Umbilical cord (tissue), 2 donors: Measurements from ENCODE around the gene PSMD5. TPM values are rescaled to one million over a fixed set of nuclear protein-coding genes. Genes with fewer than 3 reads are reported as not detected.

Source experiments
- DNase-seq: peaks from one replicate; pipeline ENCODE4 v3.0.0-alpha.2; 2015; ENCODE audit warnings: low spot score
- total RNA-seq: library from RNA; depleted of rRNA; stranded (reverse); fragments of >200 nt; gene quantifications from one replicate; pipeline ENCODE4 v1.2.3, GENCODE V29; 2014; ENCODE audit warnings: low replicate concordance; ENCODE audit not compliant: insufficient read depth

PSMD5 gene
- 57.8 TPM for total RNA-seq

DNA sequence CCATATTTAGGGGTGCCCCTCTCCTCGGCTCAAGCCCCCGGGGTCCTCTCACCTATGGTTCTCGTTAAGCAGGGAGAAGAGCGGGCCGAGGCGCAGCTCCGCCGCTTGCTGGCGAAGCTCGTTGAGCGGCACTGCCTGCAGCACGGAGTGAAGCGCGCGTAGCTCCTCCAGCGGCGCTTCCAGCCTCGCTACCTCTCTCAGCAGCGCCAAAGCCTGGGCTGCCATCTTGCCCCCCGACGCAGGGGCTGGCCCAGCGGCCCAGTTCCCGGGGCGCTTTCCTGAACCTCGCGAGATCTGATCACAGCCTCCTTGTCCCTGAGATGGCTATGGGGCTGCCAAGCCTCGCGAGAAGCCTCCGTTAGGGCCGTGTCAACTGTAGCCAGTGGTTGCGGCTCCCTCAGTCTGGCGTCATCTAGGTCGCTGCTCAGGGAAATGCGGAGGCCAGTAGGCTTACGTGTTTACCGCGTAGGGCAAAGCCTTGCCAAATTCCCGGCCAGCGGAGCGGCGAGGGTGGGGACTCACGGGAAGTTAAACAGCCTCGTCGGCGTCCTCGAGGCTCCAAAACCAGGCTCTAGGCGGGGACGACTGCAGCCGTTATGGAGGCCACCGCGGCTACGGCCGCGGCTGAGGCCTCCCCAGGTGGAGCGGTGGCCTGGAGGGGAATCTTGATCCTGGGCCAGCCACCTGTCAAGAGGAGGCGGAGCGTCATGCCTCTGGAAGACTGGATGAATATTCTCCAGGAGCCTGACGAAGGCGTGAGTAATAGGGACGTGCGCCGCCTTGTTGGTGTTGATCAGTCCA lies at the start of gene PSMD5:
Gene PSMD5 (minus strand): TSS at position 238 of the 801 bp plus-strand sequence. CDS start 13 bp downstream, at position 225.
- peak; percentile 99 for DNase-seq

DNA sequence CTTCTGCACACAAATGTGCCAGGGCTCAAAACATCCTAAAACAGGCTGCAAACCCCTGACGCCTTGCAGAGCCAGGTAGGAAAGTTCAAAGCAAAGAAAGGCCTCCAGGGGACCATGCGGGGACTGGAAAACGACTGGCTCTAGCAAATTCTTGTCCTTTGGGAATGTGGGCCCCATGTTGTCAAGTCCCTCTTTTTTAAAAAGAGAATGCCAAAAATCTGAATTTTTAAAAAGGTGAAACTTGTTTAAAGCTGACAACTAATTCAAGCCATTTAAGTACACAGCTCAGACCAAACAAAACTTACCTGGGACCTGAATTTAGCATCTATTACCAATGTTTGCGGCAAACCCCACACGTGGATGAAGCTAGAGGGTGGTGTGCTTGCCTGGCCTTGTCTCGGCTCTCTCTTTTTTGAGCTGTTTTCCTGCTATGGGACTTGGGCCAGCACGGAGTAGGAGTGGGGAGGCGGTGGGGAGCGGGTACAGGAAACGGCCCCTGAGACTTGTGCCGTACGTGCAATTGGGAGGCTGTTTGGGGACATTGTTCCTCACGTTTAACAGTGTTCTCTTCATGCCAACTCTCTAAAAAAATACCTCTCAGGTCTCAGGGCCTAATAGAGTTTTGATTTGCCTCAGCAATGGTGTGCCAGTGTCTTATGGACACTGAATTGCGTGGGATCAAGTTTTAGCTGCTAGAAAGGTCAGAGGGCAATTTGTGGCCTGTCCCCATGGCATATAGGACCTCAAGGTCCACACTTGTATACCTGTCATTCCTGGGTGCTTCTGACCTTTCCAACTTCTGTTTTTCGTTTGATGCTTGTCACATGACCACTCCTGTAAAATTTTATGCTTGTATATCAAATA lies 49.4 kb upstream of the PSMD5 start:
- DNase-seq: peak; percentile 22

DNA sequence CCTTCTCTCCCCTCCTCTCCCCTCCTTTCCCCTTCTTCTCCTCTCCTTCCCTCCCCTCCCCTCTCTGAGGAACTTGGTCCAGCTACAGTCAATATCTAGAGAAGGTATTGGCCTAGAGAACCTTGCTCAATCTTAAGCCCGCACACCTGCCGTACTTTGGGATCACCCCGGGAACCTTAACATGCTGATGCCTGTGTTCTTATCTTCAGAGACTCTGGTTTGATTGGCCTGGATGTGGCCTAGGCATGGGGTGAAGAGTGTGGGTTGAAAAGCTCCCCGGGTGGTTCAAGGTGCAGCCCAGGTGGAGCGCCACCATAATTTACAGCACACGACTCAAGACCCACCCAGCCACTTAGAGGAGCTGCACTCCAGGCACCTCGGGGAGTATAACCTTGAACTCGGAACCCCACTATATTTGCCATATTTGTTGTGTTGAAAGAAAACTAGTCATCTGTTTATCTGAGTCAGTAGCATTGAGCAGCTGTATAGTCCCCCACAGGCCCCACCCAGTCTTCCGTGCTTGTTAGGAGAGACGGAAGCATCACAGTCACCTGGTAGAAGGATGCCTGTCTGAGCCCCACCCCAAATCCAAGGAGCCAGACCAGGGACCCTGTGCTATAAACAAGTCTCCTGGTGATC lies 48.6 kb upstream of the PSMD5 start:
- DNase-seq: no peak

DNA sequence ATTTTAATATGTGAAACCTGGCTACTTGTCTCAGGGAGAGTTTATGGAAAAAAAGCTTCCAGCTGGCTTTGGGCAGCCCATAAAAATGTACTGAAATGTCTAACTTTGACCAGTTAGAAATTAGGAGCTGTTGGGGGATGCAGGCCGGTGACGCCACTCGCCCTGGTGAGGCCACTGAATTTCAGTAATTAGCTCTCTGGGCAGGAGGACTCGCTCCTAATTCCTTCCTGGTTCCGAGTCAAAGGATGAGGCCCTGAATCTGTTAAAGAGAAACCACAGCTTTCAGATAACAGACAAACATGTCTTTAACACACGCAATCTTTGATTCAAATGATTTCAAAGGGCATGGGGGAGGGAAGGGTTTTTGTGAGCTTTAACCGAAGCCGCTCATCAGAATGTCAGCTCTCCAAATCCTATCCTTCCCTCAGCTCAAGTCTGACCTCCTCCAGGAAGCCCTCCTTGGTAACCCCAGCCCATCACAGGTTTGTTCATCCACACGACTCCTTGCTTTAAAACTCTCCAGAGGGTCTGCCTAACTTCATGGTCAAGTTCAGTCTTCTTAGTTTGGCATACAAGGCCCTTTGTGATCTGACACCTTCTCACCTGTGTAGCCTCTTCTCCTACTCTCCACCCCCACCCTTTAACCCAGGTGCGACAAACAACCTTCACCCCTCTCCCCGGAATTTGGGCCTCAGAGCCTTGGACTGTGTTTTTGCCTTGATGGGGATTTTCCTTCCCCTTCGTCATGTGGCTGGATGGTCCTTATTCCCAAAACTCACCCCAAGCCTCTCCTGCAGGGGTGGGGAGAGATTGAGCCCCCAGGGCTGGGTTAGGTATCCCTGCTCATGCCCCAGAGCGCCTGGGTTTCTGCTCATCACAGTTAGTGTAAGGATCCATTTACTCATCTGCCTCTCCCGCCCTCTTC lies 47.9 kb upstream of the PSMD5 start:
- peak; percentile 94 for DNase-seq

DNA sequence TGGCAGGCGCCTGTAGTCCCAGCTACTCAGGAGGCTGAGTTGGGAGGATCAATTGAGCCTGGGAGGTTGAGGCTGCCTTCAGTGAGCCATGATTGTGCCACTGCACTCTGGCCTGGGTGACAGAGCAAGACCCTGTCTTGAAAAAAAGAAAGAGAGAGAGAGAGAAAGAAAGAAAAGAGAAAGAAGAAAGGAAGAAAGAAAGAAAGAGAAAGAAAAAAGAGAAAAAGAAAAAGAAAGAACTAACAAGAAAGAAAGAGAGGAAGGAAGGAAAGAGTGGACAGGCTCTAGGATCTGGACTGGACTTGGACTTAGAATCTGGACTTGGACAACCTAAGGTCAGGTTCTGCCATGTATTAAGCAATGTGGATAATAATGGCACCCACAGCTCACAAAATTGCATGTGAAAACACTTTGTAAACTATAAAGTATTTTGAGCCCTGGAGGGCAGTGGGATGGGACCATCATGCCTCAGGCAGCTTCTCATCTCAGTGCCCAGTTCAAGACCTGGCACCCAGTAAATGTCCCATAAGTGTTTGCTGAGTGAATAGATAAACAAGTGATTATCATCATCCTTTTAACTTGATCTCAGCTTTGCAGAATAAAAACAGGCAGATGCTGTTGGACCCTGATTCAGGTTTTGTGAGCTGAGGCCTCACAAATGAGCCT lies 47.0 kb upstream of the PSMD5 start:
- DNase-seq: no peak

DNA sequence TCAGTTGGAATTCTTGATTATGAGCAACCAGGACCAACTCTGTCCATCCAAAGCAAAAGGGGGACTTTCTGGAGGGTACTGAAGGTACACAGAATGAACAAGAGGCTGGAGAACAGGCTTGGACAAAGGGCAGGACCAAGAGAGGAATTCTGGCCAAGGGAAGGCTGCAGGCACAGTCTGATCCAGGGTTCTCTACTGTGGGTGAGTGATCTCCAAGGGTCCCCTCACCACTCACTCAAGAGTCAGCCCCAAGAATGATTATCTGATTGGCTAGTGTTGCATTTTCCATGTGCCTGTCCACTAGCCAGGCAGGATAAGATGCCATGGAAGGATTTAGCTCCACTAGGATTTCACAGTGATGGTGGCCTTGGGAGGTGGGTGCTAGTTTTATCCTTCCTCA lies 45.9 kb upstream of the PSMD5 start:
- DNase-seq: no peak

DNA sequence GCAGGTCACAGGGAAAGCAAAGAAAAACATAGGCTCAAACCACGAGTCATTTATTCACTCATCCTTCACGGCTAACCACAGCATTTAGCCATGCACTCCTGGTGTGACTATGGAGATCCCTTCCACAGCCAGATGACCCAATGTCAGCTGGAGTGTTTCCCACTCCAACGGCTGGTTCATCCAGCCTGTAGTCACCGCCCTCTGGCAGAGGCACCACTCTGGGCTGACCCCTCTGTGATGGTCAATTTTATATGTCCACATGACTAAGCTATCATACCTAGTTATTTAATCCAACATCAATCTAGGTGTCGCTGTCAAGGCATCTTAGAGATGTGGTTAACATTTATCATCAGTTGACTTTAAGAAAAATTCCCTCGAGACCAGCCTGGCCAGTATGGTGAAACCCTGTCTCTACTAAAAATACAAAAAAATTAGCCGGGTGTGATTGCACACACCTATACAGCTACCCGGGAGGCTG lies 43.8 kb upstream of the PSMD5 start:
- DNase-seq: peak; percentile 62

DNA sequence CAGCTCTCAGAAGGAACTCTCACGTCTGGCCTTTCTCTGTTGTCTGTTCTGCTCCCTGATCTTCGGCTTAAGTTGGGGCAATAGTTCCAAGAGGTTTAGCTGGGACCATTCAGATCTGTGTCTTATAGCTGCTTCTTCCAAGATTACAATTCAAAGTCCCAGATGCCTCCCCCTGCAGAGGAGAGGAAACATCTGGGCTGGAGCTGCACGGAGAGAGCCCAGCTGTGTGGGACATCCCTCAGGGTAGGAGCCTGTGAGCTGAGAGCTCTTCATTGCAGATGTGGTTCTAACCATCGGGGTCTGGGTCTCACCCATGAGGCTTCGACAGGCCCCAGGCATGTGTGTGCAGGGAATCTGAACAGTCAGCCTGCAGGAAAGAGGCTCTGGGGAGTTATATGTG lies 43.2 kb upstream of the PSMD5 start:
- peak; percentile 99 for DNase-seq

DNA sequence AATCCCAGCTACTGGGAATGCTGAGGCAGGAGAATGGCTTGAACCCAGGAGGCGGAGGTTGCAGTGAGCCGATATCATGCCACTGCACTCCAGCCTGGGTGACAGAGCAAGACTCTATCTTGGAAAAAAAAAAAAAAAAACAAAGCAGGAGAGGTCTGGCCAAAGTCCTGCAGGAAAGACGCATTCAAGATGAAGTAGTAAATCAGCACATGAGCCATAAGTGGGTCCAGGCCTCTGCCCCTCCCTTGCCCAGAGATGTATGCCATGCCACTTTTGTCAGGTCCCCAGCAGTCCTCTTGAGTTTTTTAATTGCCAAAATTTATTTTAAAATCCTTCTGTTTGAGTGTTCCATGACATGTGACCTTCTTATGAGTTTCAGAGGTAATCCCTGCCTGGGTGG lies 42.7 kb upstream of the PSMD5 start:
- no peak for DNase-seq

DNA sequence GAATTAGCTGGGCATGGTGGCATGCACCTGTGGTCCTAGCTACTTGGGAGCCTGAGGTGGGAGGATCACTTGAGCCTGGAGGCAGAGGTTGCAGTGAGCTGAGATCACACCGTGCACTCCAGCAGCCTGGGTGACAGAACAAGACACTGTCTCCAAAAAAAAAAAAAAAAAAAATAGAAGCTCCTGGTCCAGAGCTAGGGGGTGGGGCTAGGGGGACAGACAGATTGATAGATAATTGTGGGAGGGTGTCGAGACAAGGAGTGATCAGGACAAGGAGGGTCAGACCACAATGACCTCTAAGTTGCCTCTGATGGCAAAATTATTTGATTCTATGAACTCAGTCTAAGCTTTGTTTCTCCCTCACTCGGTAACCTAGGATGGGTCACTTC lies 40.9 kb upstream of the PSMD5 start:
- no peak for DNase-seq

DNA sequence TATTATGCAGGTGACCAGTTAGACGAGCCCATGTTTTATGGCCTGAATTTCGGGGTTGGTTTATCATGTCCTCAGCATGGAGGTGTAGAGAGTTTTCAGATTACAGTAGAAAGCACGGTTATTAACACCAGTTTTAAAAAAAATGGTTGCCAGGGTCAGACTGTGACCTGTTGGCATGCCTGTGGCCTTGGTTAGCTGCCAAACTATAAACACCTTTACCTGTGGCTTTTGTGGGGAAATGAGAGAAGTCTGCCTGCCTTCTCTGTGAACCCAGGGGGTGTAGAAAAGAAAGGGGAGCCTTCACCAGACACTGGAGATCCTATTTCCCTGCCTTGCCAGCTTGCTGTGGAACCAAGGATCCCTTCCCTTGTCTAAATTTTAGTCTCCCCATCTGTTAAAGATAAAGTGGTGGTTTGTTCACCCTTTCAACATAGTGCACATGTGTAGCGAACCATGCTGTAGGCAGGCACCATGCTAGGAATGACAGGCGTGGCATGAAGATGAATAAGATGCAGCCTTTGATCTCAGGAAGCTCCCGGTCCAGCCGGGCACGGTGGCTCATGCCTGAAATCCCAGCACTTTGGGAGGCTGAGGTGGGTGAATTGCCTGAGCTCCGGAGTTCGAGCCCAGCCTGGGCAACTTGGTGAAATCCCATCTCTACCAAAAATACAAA lies 40.3 kb upstream of the PSMD5 start:
- no peak for DNase-seq

DNA sequence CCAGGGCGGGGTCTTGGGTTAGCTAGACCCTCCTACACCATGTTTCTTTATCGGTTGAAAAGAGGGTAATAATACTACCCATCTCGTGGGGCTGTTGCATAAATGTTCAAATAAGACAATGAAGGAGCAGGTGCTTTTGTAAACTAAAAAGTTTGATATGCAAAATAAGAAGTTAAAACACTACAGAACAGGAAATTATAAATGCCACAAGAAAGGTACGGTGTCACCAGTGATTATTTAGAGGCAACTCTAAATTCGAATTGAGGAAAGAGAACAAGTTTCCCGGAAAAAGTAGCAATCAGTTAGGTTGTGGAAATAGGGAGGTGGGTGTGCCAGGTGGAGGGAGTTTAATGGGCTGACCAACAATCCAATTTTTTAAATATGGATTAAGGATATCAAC lies 36.7 kb upstream of the PSMD5 start:
- no peak for DNase-seq

DNA sequence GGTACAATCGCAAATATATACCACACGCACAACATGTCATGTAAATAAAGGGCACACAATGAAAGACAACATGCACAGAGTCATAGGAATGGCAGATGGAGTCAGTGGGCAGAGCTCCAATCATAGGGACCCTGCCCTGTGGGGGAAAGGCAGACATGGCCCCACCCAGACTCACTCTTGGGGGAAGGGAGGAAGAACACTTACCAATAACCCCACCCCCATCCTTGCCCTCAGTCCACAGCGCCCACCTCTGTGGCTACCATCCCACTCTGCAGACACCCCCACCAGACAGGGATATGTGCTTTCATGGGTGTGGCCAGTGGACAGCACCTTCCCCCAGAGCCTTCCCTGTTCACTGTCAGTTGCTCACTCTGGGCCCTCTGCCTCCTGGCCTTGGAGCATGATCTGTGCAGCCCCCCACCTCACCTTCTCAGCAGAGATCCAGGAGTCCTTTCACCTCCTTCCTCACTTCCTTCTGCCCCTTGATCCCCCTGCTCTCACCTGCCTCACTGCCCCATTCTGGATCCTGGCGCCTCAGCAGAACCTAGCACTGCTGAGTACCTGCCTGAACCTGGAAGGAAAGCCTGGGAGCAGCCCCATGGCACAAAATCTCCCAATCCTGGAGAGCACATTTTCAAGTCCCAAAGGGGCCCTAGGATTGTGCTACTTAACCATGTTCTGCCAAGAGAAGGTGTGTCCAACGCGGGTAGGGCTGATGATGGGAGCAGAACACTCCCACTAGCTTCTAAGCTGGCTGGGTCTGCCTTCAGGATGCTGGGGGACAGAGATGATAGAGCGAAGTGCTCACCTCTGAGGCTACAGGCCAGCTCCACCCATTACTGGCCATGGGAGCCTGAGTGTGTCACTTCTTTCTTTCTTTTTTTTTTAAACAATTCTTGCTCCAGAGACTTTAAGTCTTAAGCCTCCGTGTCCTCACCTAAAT lies 35.7 kb upstream of the PSMD5 start:
- DNase-seq: no peak

DNA sequence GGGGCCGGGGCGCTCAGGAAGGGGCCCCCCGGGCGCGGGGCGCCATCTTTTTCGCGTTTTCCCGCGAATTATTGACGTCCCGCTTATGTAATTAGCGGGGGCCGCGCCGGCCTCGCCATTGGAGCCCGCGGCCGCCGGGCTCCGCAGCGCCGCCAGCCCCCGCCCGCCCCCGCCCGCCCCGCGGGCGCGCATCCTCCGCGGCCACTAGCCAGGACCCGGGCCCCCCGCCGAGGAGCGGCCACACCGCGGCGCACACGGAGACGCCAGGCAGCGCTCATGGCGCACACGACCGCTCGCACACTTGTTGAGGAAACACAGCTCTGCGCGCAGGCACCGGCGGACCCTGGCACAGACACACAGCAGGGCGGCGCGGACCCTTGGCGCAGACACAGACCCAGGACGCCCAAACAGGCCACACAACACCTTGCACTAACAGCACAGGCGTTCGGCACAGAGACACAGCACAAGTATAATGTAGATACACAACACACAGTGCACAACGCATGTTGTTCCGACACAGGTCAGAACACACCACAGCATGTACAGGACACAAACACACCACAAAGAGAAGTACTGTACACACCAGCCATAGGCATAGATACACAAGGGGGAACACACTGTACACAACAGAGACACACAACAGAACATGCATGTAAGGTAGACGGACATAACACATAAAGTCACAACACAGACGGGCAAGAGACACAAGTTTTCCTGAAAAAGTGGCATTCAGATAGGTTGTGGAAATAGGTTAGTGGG lies 34.7 kb upstream of the PSMD5 start:
- peak; percentile 58 for DNase-seq

DNA sequence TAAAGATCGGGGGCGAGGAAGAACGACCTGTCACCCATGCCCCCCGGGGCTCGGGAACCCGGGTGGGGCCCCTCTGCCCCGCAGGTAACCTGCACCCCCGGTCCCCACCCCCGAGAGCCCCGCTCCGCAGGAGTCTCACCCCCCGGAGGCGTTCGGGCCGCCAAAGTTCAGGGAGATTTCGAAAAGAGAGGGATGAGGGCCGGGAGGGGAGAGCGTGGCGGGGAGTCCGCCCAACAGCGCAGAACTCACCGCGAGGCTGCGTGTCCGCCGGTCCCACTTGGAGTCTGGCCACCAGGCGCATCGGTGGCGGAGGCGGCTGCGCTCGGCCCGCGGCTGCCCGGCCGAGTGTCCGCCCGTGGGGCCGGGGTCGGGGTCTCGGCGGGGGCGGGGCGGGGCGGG lies 34.1 kb upstream of the PSMD5 start, which contains the start of gene PHF19:
Gene PHF19 (minus strand): TSS at position 347 of the 399 bp plus-strand sequence. CDS start 2,447 bp downstream, outside the sequence.
- no peak for DNase-seq

DNA sequence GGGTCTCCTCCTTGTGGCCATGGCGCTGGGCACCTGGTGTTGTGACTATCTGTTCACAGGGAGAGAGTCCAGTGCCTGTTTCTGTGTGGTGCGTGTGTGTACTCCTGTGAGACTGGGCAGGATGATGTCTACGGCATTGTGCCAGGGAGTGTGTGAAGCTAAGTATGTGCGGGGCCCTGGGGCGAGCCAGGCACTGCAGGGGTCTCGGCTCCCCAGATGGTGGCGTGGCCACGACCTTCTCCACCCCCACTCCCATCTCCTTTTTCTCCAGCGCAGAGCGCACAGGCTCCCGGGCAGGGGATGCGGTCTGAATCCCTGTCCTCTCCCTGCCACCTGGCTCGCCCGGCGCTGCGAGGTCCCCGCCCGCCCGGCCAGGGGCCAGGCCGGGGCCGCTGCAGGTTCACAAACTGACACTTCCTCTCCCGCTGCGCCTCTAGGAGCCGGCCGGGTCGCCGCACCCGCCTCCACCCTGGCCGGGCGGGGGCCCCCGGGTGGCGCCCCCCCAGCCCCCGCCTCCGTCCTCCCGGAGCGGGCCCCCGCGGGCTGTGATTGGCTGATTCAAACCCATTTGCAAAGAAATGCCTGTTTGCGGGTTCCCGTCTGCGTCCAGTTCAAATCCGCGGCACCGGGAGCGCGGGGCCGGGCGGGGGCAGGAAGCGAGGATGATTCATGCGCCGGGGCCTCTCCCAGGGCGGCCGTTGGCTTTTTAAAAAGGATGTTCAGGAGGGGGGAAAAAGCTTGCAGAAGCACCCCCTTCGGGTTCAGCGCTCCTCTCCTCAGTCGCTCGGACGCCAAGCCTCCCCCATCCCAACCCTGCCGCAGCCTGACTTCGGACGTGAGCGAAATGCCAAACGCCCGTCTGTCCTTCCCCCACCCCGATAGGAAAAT lies 33.5 kb upstream of the PSMD5 start:
- DNase-seq: peak; percentile 92

DNA sequence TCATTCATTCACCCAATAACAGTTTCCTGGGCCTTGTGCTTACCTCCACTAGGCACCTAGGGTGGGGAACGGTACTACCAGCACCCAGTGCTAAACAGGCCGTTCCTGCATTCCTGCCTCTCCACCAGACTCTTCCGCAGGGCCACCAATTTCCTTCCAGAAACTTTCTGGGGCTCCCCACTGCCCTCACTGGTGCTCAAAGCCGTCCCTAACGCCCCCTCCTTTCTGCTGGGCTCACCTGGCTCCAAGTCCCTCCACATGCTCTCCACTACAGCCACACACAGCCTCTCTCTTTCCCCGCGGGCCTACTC lies 32.9 kb upstream of the PSMD5 start:
- DNase-seq: no peak
